OCI-LY1 (cell line): ENCODE results near the gene ARFGAP1.

Experiments
- EZH2 ChIP-seq: fragments of 200-600 bp; sonication (generic), shearing (Covaris generic); IDR thresholded peaks from 2 replicates; pipeline ENCODE4 v1.8.0; 2017; ENCODE audit warnings: borderline replicate concordance, mixed run types, mild to moderate bottlenecking, antibody characterized with exemption, low read length, moderate library complexity, mixed read lengths
- TF ChIP-seq, protein P1 (sequence below): fragments of 200-600 bp; sonication (generic), shearing (Covaris generic); IDR thresholded peaks from 2 replicates; pipeline ENCODE4 v1.5.1; 2017; ENCODE audit warnings: mild to moderate bottlenecking, antibody characterized with exemption, low read length, moderate library complexity, mixed read lengths

DNA sequence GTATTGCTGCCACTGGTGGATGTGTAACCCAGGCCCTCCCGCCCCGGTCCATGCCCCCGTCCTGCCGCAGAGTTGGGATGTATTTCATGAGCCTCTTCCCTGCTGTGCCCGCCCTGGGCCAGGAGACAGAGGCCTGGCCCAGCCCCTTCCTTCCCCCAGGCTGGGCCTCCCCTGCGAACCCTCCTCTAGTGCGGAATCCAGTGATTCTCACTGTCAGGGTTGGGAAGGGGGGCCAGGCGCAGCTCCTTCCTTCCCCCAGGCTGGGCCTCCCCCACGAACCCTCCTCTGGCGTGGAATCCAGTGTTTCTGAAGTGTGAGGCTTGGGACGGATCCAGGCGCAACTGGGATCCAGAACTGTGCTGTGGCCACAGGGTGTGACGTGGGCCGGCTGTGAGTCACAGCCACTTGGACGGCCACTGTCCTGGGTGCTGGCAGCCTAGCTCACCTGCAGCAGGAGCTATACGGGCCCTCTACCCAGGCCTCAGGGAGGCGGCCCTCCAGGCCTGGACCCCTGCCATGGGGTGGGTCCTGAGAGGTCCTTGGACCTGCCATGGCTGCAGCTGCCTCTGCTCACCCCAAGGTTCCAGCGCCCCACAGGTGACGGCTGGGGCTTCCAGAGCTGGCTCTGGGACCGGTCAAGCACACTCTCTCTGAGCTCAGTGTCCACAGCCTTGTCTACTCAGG lies 48.7 kb downstream of the ARFGAP1 start:
- TF ChIP-seq, protein P1, sequence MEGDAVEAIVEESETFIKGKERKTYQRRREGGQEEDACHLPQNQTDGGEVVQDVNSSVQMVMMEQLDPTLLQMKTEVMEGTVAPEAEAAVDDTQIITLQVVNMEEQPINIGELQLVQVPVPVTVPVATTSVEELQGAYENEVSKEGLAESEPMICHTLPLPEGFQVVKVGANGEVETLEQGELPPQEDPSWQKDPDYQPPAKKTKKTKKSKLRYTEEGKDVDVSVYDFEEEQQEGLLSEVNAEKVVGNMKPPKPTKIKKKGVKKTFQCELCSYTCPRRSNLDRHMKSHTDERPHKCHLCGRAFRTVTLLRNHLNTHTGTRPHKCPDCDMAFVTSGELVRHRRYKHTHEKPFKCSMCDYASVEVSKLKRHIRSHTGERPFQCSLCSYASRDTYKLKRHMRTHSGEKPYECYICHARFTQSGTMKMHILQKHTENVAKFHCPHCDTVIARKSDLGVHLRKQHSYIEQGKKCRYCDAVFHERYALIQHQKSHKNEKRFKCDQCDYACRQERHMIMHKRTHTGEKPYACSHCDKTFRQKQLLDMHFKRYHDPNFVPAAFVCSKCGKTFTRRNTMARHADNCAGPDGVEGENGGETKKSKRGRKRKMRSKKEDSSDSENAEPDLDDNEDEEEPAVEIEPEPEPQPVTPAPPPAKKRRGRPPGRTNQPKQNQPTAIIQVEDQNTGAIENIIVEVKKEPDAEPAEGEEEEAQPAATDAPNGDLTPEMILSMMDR = no peak
- TF ChIP-seq EZH2 = no peak
